Colonic mucosa (tissue), 4 donors: ENCODE measurements around the gene MIPEP. TPM values are rescaled to one million over a fixed set of nuclear protein-coding genes. Genes with fewer than 3 reads are reported as not detected.

Experiments
- DNase-seq: peaks from one replicate; pipeline ENCODE4 v3.0.0-alpha.2; 2020
- H3K27ac ChIP-seq: fragments of 200-600 bp; one replicate; pipeline ENCODE4 v1.8.0; 2021
- H3K27me3 ChIP-seq: fragments of 200-600 bp; one replicate; pipeline ENCODE4 v1.8.0; 2021
- H3K36me3 ChIP-seq: fragments of 200-600 bp; one replicate; pipeline ENCODE4 v1.8.0; 2021
- H3K4me1 ChIP-seq: fragments of 200-600 bp; one replicate; pipeline ENCODE4 v1.8.0; 2021; ENCODE audit warnings: mild to moderate bottlenecking
- H3K4me3 ChIP-seq: fragments of 200-600 bp; one replicate; pipeline ENCODE4 v1.8.0; 2021
- H3K9ac ChIP-seq, 2 donors: one replicate each; pipeline ENCODE4 v1.7.0; 2013; ENCODE audit warnings: control low read depth in 2 of 2, low read depth in 2 of 2, low read length in 2 of 2
- H3K9me3 ChIP-seq: fragments of 200-600 bp; one replicate; pipeline ENCODE4 v1.8.0; 2021
- CTCF ChIP-seq: fragments of 200-600 bp; IDR thresholded peaks from one replicate; pipeline ENCODE4 v1.8.0; 2022; ENCODE audit warnings: antibody characterized with exemption, mild to moderate bottlenecking
- intact Hi-C: fragments of 100-400 bp; cut with DNase I; formaldehyde crosslinking; loops from one replicate; pipeline ENCODE4 v1.14.1; 2022
- total RNA-seq, 2 donors: library from RNA; stranded (reverse); fragmentation: NEBNext Ultra II Directional in 1 of 2; extraction: Animal tissue kit (Norgen Biotek cat#: 25700) in 1 of 2; gene quantifications; one replicate each; pipeline ENCODE4 v1.2.1, GENCODE V29; 2021
- donor health status: healthy.
- donor health status: DM: no; HTN: no; CAD: no.
- donor health status: DM: no; HTN: no; CAD: no.

Gene MIPEP
- total RNA-seq, 2 donors from 2014 or later = 25.9 to 33.0 TPM

- no peak for DNase-seq
- Histone ChIP-seq H3K4me1 (no peaks in the 10 kb centered on the region), H3K4me3 (no peak overlapping the region), H3K27ac (no peak overlapping the region), H3K9me3 (no peaks in the 10 kb centered on the region), H3K9ac (no peak overlapping the region), H3K36me3 (no peaks in the 10 kb centered on the region), H3K27me3 (no peaks in the 10 kb centered on the region)
- no peak for TF ChIP-seq CTCF
- intact Hi-C loops = no loop called here
Observed at GRCh38 chr13:23797276-23797903, 91.8 kb downstream of the MIPEP start.

GRCh38 chr13:23796551-23796950 lies 92.6 kb downstream of the MIPEP start:
- H3K27me3 ChIP-seq = no peaks in the 10 kb centered on the region
- no peak for DNase-seq
- no peak overlapping the region for H3K4me3 ChIP-seq
- H3K9ac ChIP-seq = no peak overlapping the region
- no peak overlapping the region for H3K27ac ChIP-seq
- intact Hi-C loops = no loop called here
- no peaks in the 10 kb centered on the region for H3K4me1 ChIP-seq
- no peaks in the 10 kb centered on the region for H3K9me3 ChIP-seq
- TF ChIP-seq CTCF = no peak
- H3K36me3 ChIP-seq = no peaks in the 10 kb centered on the region

- no peak for DNase-seq
- Histone ChIP-seq H3K4me3 (no peak overlapping the region), H3K4me1 (no peaks in the 10 kb centered on the region), H3K27me3 (no peaks in the 10 kb centered on the region), H3K27ac (no peak overlapping the region), H3K9me3 (no peaks in the 10 kb centered on the region), H3K9ac (no peak overlapping the region), H3K36me3 (no peaks in the 10 kb centered on the region)
- intact Hi-C loops = no loop called here
- TF ChIP-seq CTCF = no peak
Observed at GRCh38 chr13:23794267-23795161, 94.7 kb downstream of the MIPEP start.

- Histone ChIP-seq H3K4me1 (no peaks in the 10 kb centered on the region), H3K36me3 (no peaks in the 10 kb centered on the region), H3K9ac (no peak overlapping the region), H3K27ac (no peak overlapping the region), H3K9me3 (no peaks in the 10 kb centered on the region), H3K4me3 (no peak overlapping the region), H3K27me3 (no peaks in the 10 kb centered on the region)
- intact Hi-C loops = no loop called here
- no peak for TF ChIP-seq CTCF
- no peak for DNase-seq
Observed at GRCh38 chr13:23793711-23794110, 95.5 kb downstream of the MIPEP start.

GRCh38 chr13:23792680-23793079 lies 96.5 kb downstream of the MIPEP start:
- no peak for DNase-seq
- no peaks in the 10 kb centered on the region for H3K9me3 ChIP-seq
- no peak for TF ChIP-seq CTCF
- H3K4me1 ChIP-seq = no peaks in the 10 kb centered on the region
- H3K27ac ChIP-seq = no peak overlapping the region
- H3K27me3 ChIP-seq = no peaks in the 10 kb centered on the region
- no peak overlapping the region for H3K4me3 ChIP-seq
- no peak overlapping the region for H3K9ac ChIP-seq
- intact Hi-C loops = no loop called here
- H3K36me3 ChIP-seq = no peaks in the 10 kb centered on the region
